Stimulated activated CD4-positive, alpha-beta T cell treated with anti-CD3 and anti-CD28 coated beads, TNF-alpha, amount 100 ng/mL, for 48 hours (primary cell): ENCODE measurements around the gene DOK6.
"Not testable (repeated sequence)": the region's sequence is repeated elsewhere in the genome, so short reads cannot be mapped to it uniquely, and the experiment has no call there.

Experiments
- DNase-seq, 3 donors: peaks; one replicate each; pipeline ENCODE4 v3.0.0-alpha.2; 2020; ENCODE audit warnings: low read depth in 3 of 3

The DOK6 gene

DNA sequence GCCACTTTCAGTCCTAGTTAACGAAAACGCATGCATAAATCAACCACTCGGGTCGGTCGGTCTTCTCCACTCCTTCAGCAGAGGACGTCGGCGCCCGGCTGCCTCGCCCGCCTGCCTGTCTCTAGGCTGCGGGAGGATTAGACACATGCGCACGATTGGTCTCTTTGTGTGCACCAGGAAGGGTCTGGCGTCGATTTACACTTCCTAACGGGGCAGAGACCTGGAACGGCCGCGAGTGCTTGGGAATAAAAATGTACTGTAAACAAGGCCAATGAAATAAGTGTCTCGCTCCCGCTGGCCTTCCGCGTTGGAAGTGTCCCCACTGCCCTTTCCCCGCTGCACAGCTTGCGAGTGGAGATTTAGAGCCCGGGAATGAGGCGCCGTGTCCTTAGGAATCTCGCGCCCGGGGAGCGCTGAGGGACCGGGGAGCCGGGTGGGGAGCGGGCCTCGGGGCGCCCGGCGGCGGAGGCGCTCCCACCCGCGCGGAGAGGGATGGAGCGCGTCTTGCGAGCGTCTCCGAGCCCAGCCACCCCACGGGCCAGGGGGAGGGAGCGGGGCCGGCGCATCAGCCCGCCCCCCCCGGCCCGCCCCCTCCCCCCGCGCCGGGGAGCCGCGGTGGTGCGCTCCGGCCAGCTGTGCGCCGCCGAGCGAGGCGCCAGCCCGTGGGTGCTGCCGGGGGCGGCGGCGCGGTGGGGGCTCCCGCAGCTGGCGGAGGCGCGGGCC, at the start of gene DOK6:
Gene DOK6 (plus strand): TSS at position 636 of the 723 bp plus-strand sequence.
- DNase-seq = no peak

DNA sequence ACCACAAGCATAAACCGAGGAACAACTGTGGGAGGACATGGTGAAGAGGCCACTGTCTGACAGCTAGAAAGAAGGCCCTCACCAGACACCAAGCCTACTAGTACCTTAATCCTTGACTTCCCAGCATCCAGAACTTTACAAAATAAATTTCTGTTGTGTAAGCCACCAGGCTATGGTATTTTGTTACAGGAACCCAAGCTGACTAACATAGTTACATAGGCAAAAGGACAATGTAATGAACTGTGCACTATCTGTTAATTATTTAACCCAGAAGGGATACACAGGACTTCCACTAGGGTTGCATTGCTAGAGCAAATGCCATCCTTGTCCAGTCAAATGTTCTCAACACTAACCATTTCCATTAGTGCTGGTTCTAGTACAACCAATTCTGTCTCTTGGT, 47.7 kb upstream of the DOK6 start:
- no peak for DNase-seq

DNA sequence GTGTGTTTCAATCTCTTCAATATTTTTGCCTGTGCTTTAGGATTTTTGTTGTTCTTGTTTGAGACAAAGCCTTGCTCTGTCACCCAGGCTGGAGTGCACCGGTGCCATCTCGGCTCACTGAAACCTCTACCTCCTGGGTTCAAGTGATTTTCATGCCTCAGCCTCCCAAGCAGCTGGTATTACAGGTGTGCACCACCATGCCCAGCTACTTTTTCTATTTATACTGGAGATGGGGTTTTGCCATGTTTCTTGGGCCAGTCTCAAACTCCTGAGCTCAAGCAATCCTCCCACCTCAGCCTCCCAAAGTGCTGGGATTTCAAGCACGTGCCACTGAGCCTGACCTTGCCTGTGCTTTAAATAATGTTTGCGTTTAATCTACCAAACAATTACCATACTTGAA, 43.1 kb upstream of the DOK6 start:
- DNase-seq = no peak

DNA sequence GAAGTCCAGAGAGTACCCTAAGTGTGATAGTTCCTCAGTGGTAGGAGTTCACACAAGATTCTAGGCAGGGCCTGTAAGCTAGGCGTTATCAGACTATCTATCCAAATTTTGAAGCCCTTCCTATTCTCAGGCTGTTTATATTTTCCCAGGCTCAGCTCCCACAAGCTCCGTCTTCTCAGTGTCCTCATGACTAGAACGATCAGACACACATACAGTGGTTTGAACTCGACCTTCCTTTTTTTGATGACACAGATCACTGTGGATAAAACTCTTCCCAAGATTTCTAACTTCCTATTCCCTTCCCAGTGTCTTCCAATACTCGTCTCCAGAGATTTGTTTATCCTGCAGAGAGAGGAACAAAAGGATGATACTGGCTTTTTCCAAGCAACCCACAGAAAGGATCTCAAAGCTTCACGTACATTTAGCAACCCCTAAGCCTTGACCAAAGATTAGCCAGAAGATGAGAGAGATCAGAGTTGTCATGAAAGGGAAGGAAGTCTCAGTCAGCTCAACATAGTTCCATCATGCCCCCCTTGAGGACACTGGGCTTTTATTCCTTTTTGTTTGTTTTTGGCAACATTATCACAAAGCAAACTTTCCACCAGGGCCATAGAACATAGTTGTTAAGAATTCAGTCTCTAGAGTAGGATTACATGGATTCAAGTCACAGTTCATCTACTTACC, 42.3 kb upstream of the DOK6 start:
- no peak for DNase-seq

DNA sequence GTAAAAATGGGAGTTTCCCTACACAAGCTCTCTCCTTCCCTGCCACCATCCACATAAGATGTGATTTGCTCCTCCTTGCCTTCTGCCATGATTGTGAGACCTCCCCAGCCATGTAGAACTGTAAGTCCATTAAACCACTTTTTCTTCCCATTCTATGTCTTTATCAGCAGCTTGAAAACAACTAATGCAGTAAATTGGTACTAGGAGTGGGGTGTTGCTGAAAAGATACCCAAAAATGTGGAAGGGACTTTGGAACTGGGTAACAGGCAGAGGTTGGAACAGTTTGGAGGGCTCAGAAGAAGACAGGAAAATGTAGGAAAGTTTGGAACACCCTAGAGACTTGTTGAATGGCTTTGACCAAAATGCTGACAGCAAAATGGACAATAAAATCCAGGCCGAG, 40.9 kb upstream of the DOK6 start:
- DNase-seq = not testable (repeated sequence)

DNA sequence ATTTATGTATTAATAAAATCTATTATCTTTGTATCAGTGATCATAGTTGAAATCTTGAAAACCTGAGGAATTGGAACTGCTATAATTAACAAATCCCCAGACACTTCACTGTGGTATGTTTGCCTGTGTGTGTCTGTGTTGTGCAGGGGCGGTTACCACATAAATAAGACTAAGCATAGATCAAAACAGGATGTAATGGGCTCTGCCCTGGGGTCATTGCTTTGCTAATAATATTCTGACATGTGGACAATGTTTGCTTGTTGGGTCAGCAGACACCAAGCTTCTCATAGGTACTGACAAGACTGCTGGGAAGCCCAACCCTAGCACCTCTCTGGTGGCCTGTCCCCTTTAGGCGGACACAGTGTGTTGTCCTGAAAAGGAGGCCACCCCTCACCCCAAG, 35.8 kb upstream of the DOK6 start:
- no peak for DNase-seq

DNA sequence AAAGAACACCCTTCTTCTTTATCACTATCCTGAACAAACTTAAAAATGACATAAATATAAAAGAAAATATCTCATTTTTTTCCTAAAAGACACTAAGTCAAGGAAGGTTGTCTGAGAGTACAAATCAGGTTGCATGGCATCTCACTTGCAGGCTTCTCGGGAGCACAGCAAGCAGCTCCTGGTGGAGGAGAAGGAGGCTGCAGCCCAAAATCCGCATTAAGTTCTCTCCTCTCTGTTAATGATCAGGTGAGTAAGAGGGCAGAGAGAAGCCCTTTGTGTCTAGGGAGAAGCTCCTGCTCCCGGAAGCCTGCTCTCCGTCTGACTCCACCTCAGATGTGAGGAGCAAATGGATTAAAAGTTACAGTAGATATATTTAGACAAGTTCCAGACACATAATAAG, 35.0 kb upstream of the DOK6 start:
- no peak for DNase-seq

DNA sequence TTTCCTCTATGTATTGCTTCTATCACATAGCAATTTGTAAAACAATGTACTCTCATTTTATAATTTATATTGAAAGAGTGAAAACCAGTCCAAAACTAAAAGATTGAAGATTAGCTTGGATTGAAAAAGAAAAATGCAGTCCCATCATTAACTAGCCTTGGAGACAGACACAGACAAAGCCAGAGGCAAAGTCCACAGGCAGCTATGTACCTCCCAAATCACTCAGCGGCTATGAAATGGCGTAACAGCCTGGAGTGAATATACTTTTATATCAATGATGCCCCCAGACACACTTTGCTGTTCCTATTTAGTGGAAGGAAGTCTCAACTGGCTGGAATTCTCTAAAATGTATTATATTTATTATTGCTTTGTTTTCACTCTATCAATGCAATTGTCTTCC, 33.6 kb upstream of the DOK6 start:
- DNase-seq = no peak

DNA sequence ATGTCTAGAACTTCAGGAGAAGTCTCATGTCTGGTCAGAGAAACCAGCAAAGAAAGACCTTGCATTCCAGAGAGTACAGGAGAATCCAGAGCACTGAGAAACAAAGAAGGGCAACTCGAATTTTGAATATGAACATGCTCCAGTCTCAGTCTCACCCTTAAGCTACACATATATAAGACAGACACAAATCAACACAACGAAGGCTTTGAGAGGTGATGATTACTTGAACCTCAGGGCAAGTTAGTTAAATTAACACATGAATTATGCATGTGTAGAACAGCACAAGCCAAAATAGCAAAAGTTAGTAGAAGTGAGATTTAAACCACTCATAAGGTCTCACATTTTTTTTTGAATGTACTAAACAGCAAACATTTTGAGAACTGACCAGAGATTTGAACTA, 29.0 kb upstream of the DOK6 start:
- no peak for DNase-seq

DNA sequence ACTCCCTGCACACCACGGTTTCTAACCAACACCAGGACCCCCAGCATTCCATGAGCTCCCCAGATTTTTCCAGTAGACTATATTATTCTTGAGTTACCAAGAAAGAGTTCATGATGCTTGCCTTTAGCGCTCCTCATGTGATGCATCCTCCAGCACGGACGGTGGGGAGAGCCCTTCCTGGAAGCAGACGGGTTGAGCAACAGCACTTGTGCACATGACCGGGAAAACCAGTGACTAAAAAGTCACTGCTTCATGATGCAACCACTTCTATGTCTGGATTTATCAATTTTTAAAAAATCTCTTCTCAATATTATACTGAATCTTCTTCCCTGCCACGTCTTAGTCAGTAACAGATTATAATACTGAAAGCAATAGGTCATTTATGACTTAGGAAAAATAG, 20.4 kb upstream of the DOK6 start:
- DNase-seq = no peak

DNA sequence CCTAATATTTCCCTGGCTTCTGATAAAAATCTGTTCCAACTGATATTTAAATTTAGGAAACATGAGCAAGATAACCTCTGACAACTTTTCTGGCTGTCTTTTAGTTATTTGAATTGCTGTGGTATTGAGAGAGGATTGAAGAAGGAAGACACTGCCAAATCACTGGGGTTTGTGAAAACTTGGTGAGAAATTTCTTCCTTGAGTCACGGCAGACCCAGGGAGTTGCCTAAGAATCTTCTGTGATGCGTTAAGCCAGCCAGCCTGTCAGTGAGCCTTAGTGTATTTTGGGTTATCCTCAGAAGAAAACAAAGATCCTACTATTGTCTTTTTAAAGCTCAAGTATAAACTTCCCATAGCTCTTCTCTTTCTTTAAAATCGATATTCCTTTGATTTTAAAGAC, 17.5 kb upstream of the DOK6 start:
- DNase-seq = no peak

DNA sequence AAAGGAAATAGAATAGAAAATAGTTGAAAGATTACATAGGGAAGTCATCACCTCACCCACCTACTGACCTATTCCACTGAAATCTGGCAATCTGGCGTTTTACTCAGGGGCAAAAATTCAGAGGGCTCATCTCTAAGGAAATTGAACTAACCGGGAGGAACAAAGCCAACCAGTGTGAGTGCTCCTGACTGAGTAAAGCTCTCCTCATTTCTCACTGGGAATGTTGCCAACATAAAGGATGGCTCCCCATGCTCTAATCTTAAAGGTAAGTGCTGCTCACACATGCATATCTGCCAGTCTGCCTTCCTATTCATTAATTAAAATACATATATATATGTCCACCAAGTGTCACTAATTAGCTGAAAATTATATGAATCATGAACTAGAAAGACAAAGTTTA, 13.5 kb upstream of the DOK6 start:
- no peak for DNase-seq

DNA sequence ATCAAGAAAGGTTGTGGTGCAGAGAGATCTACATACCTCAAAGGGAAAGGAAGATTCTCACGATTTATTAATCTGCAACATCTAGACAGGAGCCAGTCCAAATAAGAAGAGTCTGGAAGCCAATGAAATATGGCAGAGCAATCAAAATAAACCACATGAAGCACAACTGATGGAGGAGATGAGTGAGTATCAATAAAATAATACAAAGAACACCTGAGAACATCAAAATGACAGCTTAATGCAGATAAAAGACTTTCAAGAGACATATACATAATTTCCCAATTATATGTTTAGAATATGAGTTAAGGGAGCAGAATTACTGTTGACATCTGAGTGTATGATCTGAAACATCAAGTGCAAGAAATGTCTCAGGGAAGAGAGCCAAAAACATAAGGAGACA, 12.5 kb upstream of the DOK6 start:
- DNase-seq = no peak

DNA sequence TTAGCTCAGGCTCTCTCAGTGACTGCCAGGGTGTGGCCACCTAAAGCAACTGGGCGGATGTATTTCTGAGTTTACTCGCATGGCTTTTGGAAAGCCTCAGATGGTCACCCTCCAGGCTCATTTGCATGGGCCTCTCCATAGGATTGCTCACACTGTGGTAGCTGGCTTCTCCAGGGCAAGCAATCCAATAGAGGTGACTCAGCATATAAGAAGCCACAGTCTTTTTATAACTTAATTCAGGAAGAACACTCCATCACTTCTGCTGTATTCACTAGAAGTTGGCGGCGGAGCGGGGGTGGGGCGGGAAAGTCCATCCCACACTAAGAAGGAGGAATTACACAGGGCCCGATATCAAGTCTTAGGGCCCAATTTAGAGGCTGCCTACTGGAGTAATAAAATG, 3.6 kb upstream of the DOK6 start:
- no peak for DNase-seq

DNA sequence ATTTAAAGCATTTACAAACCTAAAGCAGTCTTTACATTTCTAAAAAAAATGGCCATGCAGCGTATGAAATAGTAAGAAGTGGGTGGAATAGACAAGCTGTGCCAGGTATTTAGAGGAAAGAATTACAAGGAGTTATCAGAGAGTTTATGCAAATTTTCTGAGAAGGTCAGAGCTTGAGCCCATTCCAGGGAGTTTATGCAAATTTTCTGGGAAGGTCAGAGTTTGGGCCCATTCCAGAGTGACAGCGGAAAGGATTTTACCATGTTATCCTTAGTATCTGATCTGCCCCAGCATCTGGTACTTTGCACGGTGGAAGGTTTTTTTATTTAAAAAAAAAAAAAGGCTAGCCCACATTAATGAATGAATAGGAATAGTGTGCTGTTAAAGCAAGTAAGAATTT, 1.4 kb upstream of the DOK6 start:
- no peak for DNase-seq

DNA sequence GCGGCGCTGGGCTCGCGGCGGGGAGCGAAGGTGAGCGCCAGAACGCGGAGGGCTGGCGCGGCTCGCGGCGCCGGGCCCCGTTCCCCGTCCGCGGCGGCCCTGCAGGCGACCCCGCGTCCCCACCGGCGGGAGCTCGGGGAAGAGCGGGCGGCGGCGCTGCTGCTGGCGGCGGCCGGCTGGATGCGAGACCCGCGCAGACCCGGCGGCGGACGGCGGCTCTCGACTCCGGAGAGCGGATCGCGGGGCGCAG, 213 bp downstream of the DOK6 start:
- DNase-seq = no peak

DNA sequence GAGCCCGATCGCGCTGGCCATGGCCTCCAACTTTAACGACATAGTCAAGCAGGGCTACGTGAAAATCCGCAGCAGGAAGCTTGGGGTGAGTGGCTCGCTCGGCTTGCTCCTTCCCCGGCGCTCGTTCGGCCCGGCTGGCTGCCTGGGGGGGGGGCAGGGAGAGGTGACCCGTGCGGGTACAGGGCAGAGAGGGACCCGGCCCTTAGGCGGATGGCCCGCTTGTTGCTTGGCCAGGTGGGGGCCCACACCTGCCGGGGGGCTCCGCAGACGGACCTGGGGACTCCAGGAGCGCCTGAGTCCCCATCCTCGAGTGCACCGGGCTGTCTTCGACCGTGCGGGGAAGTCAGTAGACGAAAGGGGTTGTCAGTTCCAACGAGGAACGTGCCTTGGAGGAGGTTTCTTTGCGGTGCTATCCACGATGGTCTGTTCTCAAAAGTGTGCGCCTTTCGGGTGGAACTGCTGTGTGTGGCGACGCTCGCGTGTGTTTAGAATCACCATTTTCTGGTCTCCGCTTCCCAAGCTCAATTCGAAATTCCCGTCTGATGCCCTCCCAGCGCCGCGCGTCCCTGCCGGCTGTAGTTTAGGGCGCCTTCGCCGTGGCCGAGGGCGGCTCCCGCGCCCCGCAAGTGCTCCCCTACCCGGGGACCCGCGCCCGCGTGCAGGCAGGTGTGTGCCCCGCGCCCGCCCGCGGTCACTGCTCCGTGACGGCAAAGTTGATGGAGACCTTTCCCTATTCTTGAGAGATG, 711 bp downstream of the DOK6 start:
- DNase-seq = no peak

DNA sequence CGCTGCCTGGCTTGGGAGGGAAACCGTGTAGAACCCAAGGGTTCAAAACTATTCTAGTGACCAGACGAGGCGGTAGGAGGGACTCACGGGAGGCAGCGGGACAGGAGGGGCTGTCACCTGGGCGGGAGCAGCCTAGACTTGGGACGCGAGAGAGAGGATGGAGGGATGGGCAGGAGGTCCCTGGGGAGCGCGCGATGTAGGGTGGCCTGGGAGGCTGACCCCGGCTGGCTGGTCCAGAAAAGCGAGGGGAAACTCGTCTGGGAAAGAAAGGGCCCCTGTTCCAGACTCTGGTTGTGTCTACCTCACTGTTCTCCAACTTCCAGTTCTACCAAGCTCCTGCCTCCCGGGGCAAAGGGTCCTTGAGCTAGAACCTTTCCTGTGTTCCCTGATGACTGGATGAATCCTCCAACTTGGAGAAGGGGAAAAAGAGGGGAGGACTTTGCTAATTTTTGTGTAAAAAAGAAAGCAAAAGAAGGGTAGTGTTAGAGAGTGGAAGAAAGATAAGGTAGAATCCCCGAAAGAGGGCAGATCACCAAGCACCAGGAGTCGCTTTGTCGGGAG, 1.4 kb downstream of the DOK6 start:
- DNase-seq = no peak

DNA sequence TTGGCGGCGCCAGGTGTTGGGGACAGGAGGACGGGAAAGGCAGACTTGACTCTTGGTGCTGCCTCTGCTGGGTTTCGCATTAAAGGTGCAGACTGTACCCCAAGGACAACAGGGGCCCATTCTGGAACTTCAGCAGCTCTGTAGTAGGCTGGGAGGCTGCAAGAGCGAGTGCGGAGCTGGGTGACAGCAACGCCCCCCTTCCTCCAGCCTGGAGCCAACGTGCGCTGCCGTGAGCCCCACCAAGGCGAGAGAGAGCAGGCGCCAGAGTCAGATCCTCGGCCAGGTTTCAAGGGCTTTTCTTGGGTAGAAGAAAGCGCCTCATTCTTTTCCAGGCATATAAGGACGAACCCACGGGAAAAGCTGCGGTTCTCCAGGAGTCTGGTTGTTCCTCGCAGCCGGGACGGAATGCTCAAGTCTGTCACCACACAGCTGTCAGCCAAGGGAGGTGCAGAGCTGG, 1.9 kb downstream of the DOK6 start:
- DNase-seq = no peak

DNA sequence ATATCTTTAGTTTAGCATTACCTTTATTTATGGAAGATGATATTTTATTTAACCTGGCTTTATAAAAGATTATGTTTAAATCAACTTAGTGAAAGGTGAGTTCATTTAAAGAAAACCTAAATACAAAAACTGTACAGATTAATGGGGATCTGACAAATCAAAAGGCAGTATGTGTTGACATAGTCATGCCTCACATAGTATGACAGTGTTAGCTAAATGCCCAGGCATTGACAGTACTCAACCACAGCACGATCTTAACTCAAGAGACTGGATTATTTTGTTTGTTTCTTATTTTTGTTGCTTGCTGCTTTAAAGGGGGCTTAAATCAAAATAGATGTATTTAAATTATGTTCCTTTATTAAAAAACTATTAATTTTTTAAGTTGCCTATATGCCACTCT, 7.8 kb downstream of the DOK6 start:
- no peak for DNase-seq

DNA sequence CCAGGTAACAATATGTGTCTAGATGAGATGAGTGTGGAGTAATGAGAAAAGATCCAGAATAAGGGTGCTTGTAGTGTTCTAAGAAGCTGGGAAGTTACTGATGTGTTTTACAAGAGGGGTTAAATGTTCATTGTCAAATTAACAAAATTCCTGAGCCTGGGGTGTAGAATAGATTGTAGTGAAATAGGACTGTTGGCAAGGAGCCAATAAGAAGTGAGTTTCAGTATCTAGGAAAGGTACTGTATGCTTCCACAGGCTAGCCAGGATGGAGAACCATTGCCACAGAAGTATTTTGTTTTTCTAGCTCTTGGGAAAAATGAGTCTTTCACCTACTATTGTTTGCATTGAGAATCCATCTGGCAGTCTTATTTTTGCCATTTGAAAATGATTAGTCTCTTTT, 10.5 kb downstream of the DOK6 start:
- DNase-seq = no peak

DNA sequence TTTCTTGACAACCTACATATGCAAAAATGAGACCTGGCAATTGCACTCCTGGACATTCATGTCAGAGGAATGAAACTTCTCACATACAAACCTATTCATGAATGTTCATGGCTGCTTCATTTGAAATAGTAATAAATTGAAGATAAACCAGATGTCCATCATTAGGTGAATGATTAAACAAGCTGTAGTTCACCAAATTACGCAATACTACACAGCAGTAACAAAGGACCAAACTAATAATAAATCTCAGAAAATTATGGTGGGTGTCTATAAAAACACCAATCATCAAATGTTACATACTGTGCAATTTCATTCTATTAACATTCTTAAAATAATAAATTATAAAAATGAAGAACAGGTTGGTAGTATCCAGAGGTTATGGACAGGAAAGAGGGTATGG, 13.5 kb downstream of the DOK6 start:
- DNase-seq = no peak

DNA sequence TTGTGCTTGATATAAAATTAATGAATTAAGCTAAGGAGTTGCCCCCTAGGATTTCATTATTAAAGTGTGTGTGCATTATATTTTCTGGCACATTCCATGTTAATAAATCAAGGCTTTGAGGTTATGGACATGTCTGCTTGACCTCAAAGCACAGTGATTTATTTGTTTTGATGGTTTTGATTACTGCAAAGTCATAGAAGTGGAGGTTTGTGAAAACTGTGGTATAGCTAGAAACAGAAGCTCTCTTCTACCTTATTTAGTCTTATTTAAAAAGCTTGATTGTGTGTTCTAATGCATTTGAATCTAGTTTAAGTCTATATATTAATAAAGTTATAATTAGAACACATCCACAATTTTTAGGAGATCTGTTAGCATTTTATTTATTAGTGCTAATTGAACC, 32.2 kb downstream of the DOK6 start:
- DNase-seq = no peak
